Measurements from ENCODE around the gene PDP2.

DNA sequence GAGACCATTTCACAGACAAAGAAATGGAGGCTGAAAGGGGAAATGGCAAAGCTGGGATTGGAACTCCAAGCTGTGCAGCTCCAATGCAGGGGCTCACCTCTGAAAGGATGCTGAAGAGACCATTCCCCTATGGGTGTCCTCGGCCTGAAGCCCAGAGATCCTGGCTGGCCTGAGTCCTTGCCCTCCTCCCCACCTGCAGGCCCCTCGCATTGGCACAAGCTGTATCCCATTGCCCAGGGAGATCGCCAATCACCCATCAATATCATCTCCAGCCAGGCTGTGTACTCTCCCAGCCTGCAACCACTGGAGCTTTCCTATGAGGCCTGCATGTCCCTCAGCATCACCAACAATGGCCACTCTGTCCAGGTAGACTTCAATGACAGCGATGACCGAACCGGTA lies 33.5 kb upstream of the PDP2 start:
- TF ChIP-seq TCFL5 (CRISPR knock-in tag; conservative IDR thresholded peaks at IDR 0.05) (no peak), ZBTB17 (CRISPR knock-in tag; IDR thresholded peaks at IDR 0.05) (no peak), NFIC (IDR thresholded peaks at IDR 0.05) (no peak), CBX3 (IDR thresholded peaks at IDR 0.05; ENCODE audit: borderline replicate concordance in 1 of 2, low read length in 2 of 2) (no peak), EZH2 (IDR thresholded peaks at IDR 0.05; ENCODE audit: borderline replicate concordance, low read depth, low read length) (no peak)

All from K562 (cell line).